Activated CD4-positive, alpha-beta T cell treated with anti-CD3 and anti-CD28 coated beads, Interleukin-2, amount 10 ng/mL, durations not matched to agents 24 days and 14 days (primary cell): Measurements from ENCODE around the gene RBMS1. TPM values are rescaled to one million over a fixed set of nuclear protein-coding genes. Genes with fewer than 3 reads are reported as not detected.
"Not testable (repeated sequence)": the region's sequence is repeated elsewhere in the genome, so short reads cannot be mapped to it uniquely, and the experiment has no call there.

Experiments used
- DNase-seq: peaks from one replicate; pipeline ENCODE4 v3.0.0; 2022
- H3K27ac Mint-ChIP-seq: one replicate; pipeline ENCODE4 v1.8.0; 2022; ENCODE audit warnings: mild to moderate bottlenecking, mixed read lengths
- H3K27me3 Mint-ChIP-seq: one replicate; pipeline ENCODE4 v1.8.0; 2022; ENCODE audit warnings: mixed read lengths
- H3K36me3 Mint-ChIP-seq: one replicate; pipeline ENCODE4 v1.8.0; 2022; ENCODE audit warnings: low read depth, mild to moderate bottlenecking, mixed read lengths
- H3K4me1 Mint-ChIP-seq: one replicate; pipeline ENCODE4 v1.8.0; 2021; ENCODE audit warnings: mixed read lengths
- H3K4me3 Mint-ChIP-seq: one replicate; pipeline ENCODE4 v1.8.0; 2022; ENCODE audit warnings: mild to moderate bottlenecking, moderate library complexity, mixed read lengths
- H3K9me3 Mint-ChIP-seq: one replicate; pipeline ENCODE4 v1.8.0; 2021; ENCODE audit warnings: mixed read lengths
- intact Hi-C: fragments of 100-400 bp; cut with micrococcal nuclease; formaldehyde crosslinking; loops from one replicate; pipeline ENCODE4 v1.15.1; 2023
- total RNA-seq: library from RNA; stranded (reverse); gene quantifications from 2 replicates; pipeline ENCODE4 v1.2.3, GENCODE V29; 2022

Gene RBMS1
- total RNA-seq, 1 donor from 2014 or later: 35.2 TPM

GRCh38 chr2:160491911-160492371 is 1.7 kb downstream of the RBMS1 start:
- intact Hi-C loops: loop anchor here (1.0 to 10.0 kb wide), 8 partner anchors 20 to 673 kb away; partner anchors contain the start of gene TANK
- Mint-ChIP-seq H3K27me3 (peaks cover 8% of the 10 kb centered on the region), H3K9me3 (no peaks in the 10 kb centered on the region), H3K4me1 (peaks cover 42% of the 10 kb centered on the region), H3K4me3 (peak overlapping the region; percentile 94), H3K27ac (peak overlapping the region; percentile 80), H3K36me3 (peaks cover 3% of the 10 kb centered on the region)
- peak; percentile 76 for DNase-seq

- Mint-ChIP-seq H3K9me3 (no peaks in the 10 kb centered on the region), H3K27me3 (peaks cover 5% of the 10 kb centered on the region), H3K4me1 (peaks cover 51% of the 10 kb centered on the region), H3K4me3 (peak overlapping the region; percentile 94), H3K27ac (peak overlapping the region; percentile 7), H3K36me3 (peaks cover 3% of the 10 kb centered on the region)
- DNase-seq: peak; percentile 44
- intact Hi-C loops: loop anchor here (5.0 to 10.0 kb wide), 5 partner anchors 159 to 674 kb away; partner anchors contain the start of gene TANK
Measured at GRCh38 chr2:160490733-160491685, 2.6 kb downstream of the RBMS1 start.

GRCh38 chr2:160489111-160489510 is 4.5 kb downstream of the RBMS1 start:
- H3K27ac Mint-ChIP-seq: peak overlapping the region; percentile 70

GRCh38 chr2:160488289-160488688 is 5.3 kb downstream of the RBMS1 start:
- not testable (repeated sequence) for DNase-seq, H3K4me3 Mint-ChIP-seq, H3K9me3 Mint-ChIP-seq, H3K27me3 Mint-ChIP-seq, H3K36me3 Mint-ChIP-seq, H3K27ac Mint-ChIP-seq
- intact Hi-C loops: loop anchor here (10.0 kb wide), 1 partner anchor 1497 kb away; no protein-coding TSS in a partner anchor
- peaks cover 63% of the 10 kb centered on the region for H3K4me1 Mint-ChIP-seq

More at GRCh38 chr2:160489111-160489510, 4.5 kb downstream of the RBMS1 start:
- Mint-ChIP-seq H3K4me1 (peaks cover 56% of the 10 kb centered on the region), H3K27me3 (no peaks in the 10 kb centered on the region), H3K4me3 (peak overlapping the region; percentile 28), H3K9me3 (no peaks in the 10 kb centered on the region), H3K36me3 (peaks cover 3% of the 10 kb centered on the region)
- DNase-seq: peak; percentile 43
- intact Hi-C loops: loop anchor here (1.0 to 10.0 kb wide), 2 partner anchors 588 to 1496 kb away; no protein-coding TSS in a partner anchor

- intact Hi-C loops: loop anchor here (10.0 kb wide), 1 partner anchor 1498 kb away; no protein-coding TSS in a partner anchor
- H3K27me3 Mint-ChIP-seq: no peaks in the 10 kb centered on the region
- peak; percentile 32 for DNase-seq
- no peaks in the 10 kb centered on the region for H3K9me3 Mint-ChIP-seq
- H3K4me1 Mint-ChIP-seq: peaks cover 69% of the 10 kb centered on the region
- H3K36me3 Mint-ChIP-seq: peaks cover 3% of the 10 kb centered on the region
- no peak overlapping the region for H3K27ac Mint-ChIP-seq
- H3K4me3 Mint-ChIP-seq: no peak overlapping the region
Measured at GRCh38 chr2:160486341-160486740, 7.3 kb downstream of the RBMS1 start.

- intact Hi-C loops: loop anchor here (1.0 to 10.0 kb wide), 3 partner anchors 8 to 1500 kb away; partner anchors contain the start of gene RBMS1
Measured at GRCh38 chr2:160484859-160485520, 8.6 kb downstream of the RBMS1 start.

GRCh38 chr2:160482673-160483072 is 10.9 kb downstream of the RBMS1 start:
- Mint-ChIP-seq H3K4me1 (peaks cover 57% of the 10 kb centered on the region), H3K36me3 (peaks cover 2% of the 10 kb centered on the region), H3K9me3 (no peaks in the 10 kb centered on the region), H3K27ac (peak overlapping the region; percentile 81), H3K27me3 (no peaks in the 10 kb centered on the region), H3K4me3 (peak overlapping the region; percentile 61)
- intact Hi-C loops: loop anchor here (10.0 kb wide), 1 partner anchor 1502 kb away; no protein-coding TSS in a partner anchor
- DNase-seq: peak; percentile 83

More at GRCh38 chr2:160484859-160485520, 8.6 kb downstream of the RBMS1 start:
- Mint-ChIP-seq H3K36me3 (peaks cover 3% of the 10 kb centered on the region), H3K27me3 (no peaks in the 10 kb centered on the region), H3K9me3 (no peaks in the 10 kb centered on the region), H3K4me1 (peaks cover 61% of the 10 kb centered on the region), H3K4me3 (peak overlapping the region; percentile 75), H3K27ac (peak overlapping the region; percentile 92)
- DNase-seq: peak; percentile 85

GRCh38 chr2:160479269-160479668 is 14.3 kb downstream of the RBMS1 start:
- Mint-ChIP-seq H3K27me3 (no peaks in the 10 kb centered on the region), H3K4me1 (peaks cover 44% of the 10 kb centered on the region), H3K36me3 (peaks cover 2% of the 10 kb centered on the region), H3K9me3 (no peaks in the 10 kb centered on the region), H3K4me3 (no peak overlapping the region), H3K27ac (no peak overlapping the region)
- intact Hi-C loops: no loop called here
- DNase-seq: peak; percentile 53

GRCh38 chr2:160478660-160479059 is 14.9 kb downstream of the RBMS1 start:
- intact Hi-C loops: no loop called here
- no peaks in the 10 kb centered on the region for H3K9me3 Mint-ChIP-seq
- H3K4me3 Mint-ChIP-seq: no peak overlapping the region
- H3K27me3 Mint-ChIP-seq: no peaks in the 10 kb centered on the region
- peaks cover 43% of the 10 kb centered on the region for H3K4me1 Mint-ChIP-seq
- peaks cover 2% of the 10 kb centered on the region for H3K36me3 Mint-ChIP-seq
- peak; percentile 53 for DNase-seq
- no peak overlapping the region for H3K27ac Mint-ChIP-seq

GRCh38 chr2:160477032-160477431 is 16.6 kb downstream of the RBMS1 start:
- H3K4me3 Mint-ChIP-seq: no peak overlapping the region
- intact Hi-C loops: no loop called here
- H3K9me3 Mint-ChIP-seq: no peaks in the 10 kb centered on the region

GRCh38 chr2:160474891-160475787 is 18.5 kb downstream of the RBMS1 start:
- peaks cover 49% of the 10 kb centered on the region for H3K4me1 Mint-ChIP-seq
- H3K27ac Mint-ChIP-seq: peak overlapping the region; percentile 66
- peak overlapping the region; percentile 63 for H3K4me3 Mint-ChIP-seq

More at GRCh38 chr2:160477032-160477431, 16.6 kb downstream of the RBMS1 start:
- Mint-ChIP-seq H3K27me3 (no peaks in the 10 kb centered on the region), H3K4me1 (peaks cover 45% of the 10 kb centered on the region), H3K27ac (no peak overlapping the region), H3K36me3 (peaks cover 2% of the 10 kb centered on the region)
- no peak for DNase-seq

GRCh38 chr2:160474319-160474645 is 19.3 kb downstream of the RBMS1 start:
- peaks cover 52% of the 10 kb centered on the region for H3K4me1 Mint-ChIP-seq
- H3K27ac Mint-ChIP-seq: peak overlapping the region; percentile 82
- intact Hi-C loops: loop anchor here (2.0 kb wide), 1 partner anchor 45 kb away; no protein-coding TSS in a partner anchor
- no peaks in the 10 kb centered on the region for H3K27me3 Mint-ChIP-seq
- peaks cover 2% of the 10 kb centered on the region for H3K36me3 Mint-ChIP-seq
- H3K9me3 Mint-ChIP-seq: no peaks in the 10 kb centered on the region
- no peak for DNase-seq
- H3K4me3 Mint-ChIP-seq: peak overlapping the region; percentile 63

More at GRCh38 chr2:160474891-160475787, 18.5 kb downstream of the RBMS1 start:
- no peaks in the 10 kb centered on the region for H3K9me3 Mint-ChIP-seq
- peaks cover 2% of the 10 kb centered on the region for H3K36me3 Mint-ChIP-seq
- DNase-seq: no peak
- intact Hi-C loops: loop anchor here (2.0 kb wide), 1 partner anchor 46 kb away; no protein-coding TSS in a partner anchor
- H3K27me3 Mint-ChIP-seq: no peaks in the 10 kb centered on the region
